ENCODE results near the gene ALX4. TPM values are rescaled to one million over a fixed set of nuclear protein-coding genes. Genes with fewer than 3 reads are reported as not detected.

The ALX4 gene
- total and polyA plus RNA-seq, 9 of the 15 experiments (the other 6 are each of a cell fraction or from before 2014, with no cell fraction given) = 0.07 to 1.2 (median 0.33) TPM

DNA sequence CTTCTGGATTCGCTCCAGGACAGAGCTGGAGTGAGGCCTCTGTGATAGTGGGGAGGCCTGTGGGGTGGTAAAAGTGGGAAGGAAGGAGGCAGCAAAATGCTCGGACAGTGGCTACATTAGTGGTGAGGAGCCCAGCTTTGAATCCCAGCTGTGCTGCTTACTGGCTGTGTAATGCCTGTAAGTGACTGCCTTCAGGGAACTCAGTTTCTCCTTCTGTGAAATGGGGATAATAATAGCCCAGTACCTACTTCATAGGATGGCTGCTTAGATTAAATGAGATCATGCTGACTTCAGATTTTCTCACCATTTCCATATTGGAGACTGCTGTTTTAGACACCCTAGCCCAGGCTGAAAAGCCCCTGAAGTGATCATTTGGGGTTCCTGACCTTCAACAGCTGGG is 8.4 kb upstream of the ALX4 start:
- 18% methylated on average over 2 of the region's 2 CpGs for WGBS (ENCODE audit: insufficient coverage, low coverage, missing lambda C conversion rate)
- no peak for DNase-seq (ENCODE audit: extremely low read depth in 1 of 4, low spot score in 3 of 4)
- no TSS peak for BruUV-seq (replicated peaks)
- H3K36me3 ChIP-seq (ENCODE audit: control insufficient read depth, insufficient read depth, low read length) = no peaks in the 10 kb centered on the region
- H4K20me1 ChIP-seq (replicated peaks; ENCODE audit: control insufficient read depth, insufficient read depth, low read length) = 0 out of 2 replicates have a peak, but pooled peaks cover 3% of the 10 kb centered on the region
- H3K27me3 ChIP-seq (ENCODE audit: control insufficient read depth in 2 of 2, insufficient read depth in 2 of 2, low read length in 2 of 2) = peaks cover 20 to 66% of the 10 kb centered on the region in 2 experiments; a peak in 4 of 5 replicates
- H3K9me1 ChIP-seq (ENCODE audit: control insufficient read depth, insufficient read depth, low read length) = no peaks in the 10 kb centered on the region
- no peak for FAIRE-seq
- H3K4me1 ChIP-seq (replicated peaks in 1 of 2; ENCODE audit: control insufficient read depth in 2 of 2, insufficient read depth in 2 of 2, low read length in 2 of 2) = peaks cover 21 to 29% of the 10 kb centered on the region in 2 experiments
- ChIA-PET POLR2A (no interaction called here), CTCF (ENCODE audit: low intra/inter-chr PET ratio) (no interaction called here)
- H3K4me3 ChIP-seq = no peak overlapping the region
- in situ Hi-C loops (cut with MboI) = no loop called here
- H3K27ac ChIP-seq (ENCODE audit: extremely low read depth, low read depth, low read length) = no peak overlapping the region
- H3K9me3 ChIP-seq (replicated peaks; ENCODE audit: control insufficient read depth, insufficient read depth, low read depth, low read length) = no peaks in the 10 kb centered on the region
- no peak overlapping the region for H2AFZ ChIP-seq (ENCODE audit: low read depth, low read length)
- H3K9ac ChIP-seq (ENCODE audit: insufficient read depth in 1 of 2, low read depth in 2 of 2, low read length in 2 of 2) = no peak overlapping the region
- intact Hi-C loops (cut with micrococcal nuclease) = no loop called here
- no peaks in the 10 kb centered on the region for H3K79me2 ChIP-seq (ENCODE audit: control insufficient read depth, insufficient read depth, low read length)
- H3K4me2 ChIP-seq (ENCODE audit: insufficient read depth, low read length) = no peak overlapping the region
- ATAC-seq = no peak
- no peak for TF ChIP-seq PURB (CRISPR knock-in tag; IDR thresholded peaks at IDR 0.05; ENCODE audit: low read depth)
- TF ChIP-seq HDAC2 (IDR thresholded peaks at IDR 0.05) = no peak
- peak; percentile 21; the same call in 1 of the 2 replicates for TF ChIP-seq BCOR (IDR thresholded peaks at IDR 0.05)
- TF ChIP-seq PTBP1 (IDR thresholded peaks at IDR 0.05; ENCODE audit: low read depth, low read length) = 0 out of 2 replicates have a peak, but pooled peaks have one; percentile 21
- TF ChIP-seq, protein P1, sequence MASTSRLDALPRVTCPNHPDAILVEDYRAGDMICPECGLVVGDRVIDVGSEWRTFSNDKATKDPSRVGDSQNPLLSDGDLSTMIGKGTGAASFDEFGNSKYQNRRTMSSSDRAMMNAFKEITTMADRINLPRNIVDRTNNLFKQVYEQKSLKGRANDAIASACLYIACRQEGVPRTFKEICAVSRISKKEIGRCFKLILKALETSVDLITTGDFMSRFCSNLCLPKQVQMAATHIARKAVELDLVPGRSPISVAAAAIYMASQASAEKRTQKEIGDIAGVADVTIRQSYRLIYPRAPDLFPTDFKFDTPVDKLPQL (IDR thresholded peaks at IDR 0.05; ENCODE audit: extremely low read depth, insufficient read length) = no peak
- no peak for TF ChIP-seq MTA3 (IDR thresholded peaks at IDR 0.05; ENCODE audit: borderline replicate concordance)
- no peak for TF ChIP-seq SMAD4 (CRISPR knock-in tag; conservative IDR thresholded peaks at IDR 0.05)
- TF ChIP-seq CTBP1 (IDR thresholded peaks at IDR 0.05; ENCODE audit: borderline replicate concordance) = no peak
- TF ChIP-seq SMARCB1 (IDR thresholded peaks at IDR 0.05; ENCODE audit: insufficient read length, low read depth) = no peak
- TF ChIP-seq ZC3H4 (CRISPR knock-in tag; IDR thresholded peaks at IDR 0.05; ENCODE audit: borderline replicate concordance) = 0 out of 2 replicates have a peak, but pooled peaks have one; percentile 10
- no peak for TF ChIP-seq EP300 (IDR thresholded peaks at IDR 0.05; ENCODE audit: low read length)
- no peak for TF ChIP-seq TBL1XR1 (IDR thresholded peaks at IDR 0.05; ENCODE audit: low read length in 2 of 2)
- TF ChIP-seq FOXM1 (IDR thresholded peaks at IDR 0.05; ENCODE audit: low read depth) = no peak
- no peak for TF ChIP-seq FOXM1 (CRISPR knock-in tag; IDR thresholded peaks at IDR 0.05; ENCODE audit: low read depth)
- no peak for TF ChIP-seq ZBTB34 (CRISPR knock-in tag; IDR thresholded peaks at IDR 0.05)
- no peak for TF ChIP-seq ZFP91 (CRISPR knock-in tag; IDR thresholded peaks at IDR 0.05)
- 0 out of 4 replicates have a peak, but pooled peaks of 1 of the 2 experiments have one; percentile 9 for TF ChIP-seq RCOR1 (IDR thresholded peaks at IDR 0.05; ENCODE audit: borderline replicate concordance in 1 of 2, low read depth in 2 of 2, low read length in 2 of 2)
- no peak for TF ChIP-seq MIER1 (IDR thresholded peaks at IDR 0.05; ENCODE audit: low read depth)
- TF ChIP-seq RBM25 (IDR thresholded peaks at IDR 0.05; ENCODE audit: low read depth, low read length, severe bottlenecking) = peak; percentile 86
- no peak for TF ChIP-seq CBX1 (IDR thresholded peaks at IDR 0.05; ENCODE audit: low read depth)
- no peak for TF ChIP-seq RNF2 (IDR thresholded peaks at IDR 0.05)
